Kidney glomerular epithelial cell (primary cell): ENCODE results near the gene VPS9D1.
A peak's percentile ranks its signal among the peaks of the same experiment; 100 is the strongest.

ENCODE experiments used
- DNase-seq: peaks from one replicate; lab custom pipeline; 2025; lab: John Stamatoyannopoulos, UW

The VPS9D1 gene

GRCh38 chr16:89720813-89721545 is at the start of gene VPS9D1, which contains the start of gene ZNF276:
Gene VPS9D1, minus strand, starts transcription at chr16:89720898. Its CDS starts 37 bp downstream, at chr16:89720861.
Gene ZNF276, plus strand, starts transcription at chr16:89721537. Its CDS starts 104 bp downstream, at chr16:89721641.
- peak; percentile 69 for DNase-seq

GRCh38 chr16:89770367-89770766 is 49.7 kb upstream of the VPS9D1 start:
- no peak for DNase-seq

GRCh38 chr16:89765292-89765830 is 44.7 kb upstream of the VPS9D1 start:
- DNase-seq = no peak

- no peak for DNase-seq
Observed at GRCh38 chr16:89764711-89765201, 44.1 kb upstream of the VPS9D1 start.

GRCh38 chr16:89761304-89761922 is 40.7 kb upstream of the VPS9D1 start:
- DNase-seq = no peak

GRCh38 chr16:89759746-89760340 is 39.1 kb upstream of the VPS9D1 start:
- DNase-seq = no peak

GRCh38 chr16:89749637-89750036 is 28.9 kb upstream of the VPS9D1 start:
- DNase-seq = no peak

- no peak for DNase-seq
Observed at GRCh38 chr16:89748921-89749320, 28.2 kb upstream of the VPS9D1 start.

GRCh38 chr16:89748076-89748475 is 27.4 kb upstream of the VPS9D1 start:
- no peak for DNase-seq

- DNase-seq = no peak
Observed at GRCh38 chr16:89746043-89746442, 25.3 kb upstream of the VPS9D1 start.

GRCh38 chr16:89744813-89745212 is 24.1 kb upstream of the VPS9D1 start:
- no peak for DNase-seq

GRCh38 chr16:89742948-89743347 is 22.2 kb upstream of the VPS9D1 start:
- DNase-seq = no peak

- DNase-seq = no peak
Observed at GRCh38 chr16:89741342-89742014, 20.8 kb upstream of the VPS9D1 start.

- no peak for DNase-seq
Observed at GRCh38 chr16:89739383-89739782, 18.7 kb upstream of the VPS9D1 start.

- DNase-seq = no peak
Observed at GRCh38 chr16:89738538-89739317, 18.0 kb upstream of the VPS9D1 start.

- DNase-seq = no peak
Observed at GRCh38 chr16:89738072-89738377, 17.3 kb upstream of the VPS9D1 start.

- no peak for DNase-seq
Observed at GRCh38 chr16:89737341-89738071, 16.8 kb upstream of the VPS9D1 start.

- no peak for DNase-seq
Observed at GRCh38 chr16:89736554-89736953, 15.9 kb upstream of the VPS9D1 start.

- no peak for DNase-seq
Observed at GRCh38 chr16:89733792-89734191, 13.1 kb upstream of the VPS9D1 start.

GRCh38 chr16:89733322-89733721 is 12.6 kb upstream of the VPS9D1 start:
- no peak for DNase-seq

GRCh38 chr16:89732918-89733242 is 12.2 kb upstream of the VPS9D1 start:
- DNase-seq = no peak
